ENCODE measurements around the gene PLCL2. TPM values are rescaled to one million over a fixed set of nuclear protein-coding genes. Genes with fewer than 3 reads are reported as not detected.

PLCL2 gene
- polyA plus RNA-seq, 2 of the 4 experiments (the other 2 are of a cell fraction): 2.1 to 3.0 TPM

DNA sequence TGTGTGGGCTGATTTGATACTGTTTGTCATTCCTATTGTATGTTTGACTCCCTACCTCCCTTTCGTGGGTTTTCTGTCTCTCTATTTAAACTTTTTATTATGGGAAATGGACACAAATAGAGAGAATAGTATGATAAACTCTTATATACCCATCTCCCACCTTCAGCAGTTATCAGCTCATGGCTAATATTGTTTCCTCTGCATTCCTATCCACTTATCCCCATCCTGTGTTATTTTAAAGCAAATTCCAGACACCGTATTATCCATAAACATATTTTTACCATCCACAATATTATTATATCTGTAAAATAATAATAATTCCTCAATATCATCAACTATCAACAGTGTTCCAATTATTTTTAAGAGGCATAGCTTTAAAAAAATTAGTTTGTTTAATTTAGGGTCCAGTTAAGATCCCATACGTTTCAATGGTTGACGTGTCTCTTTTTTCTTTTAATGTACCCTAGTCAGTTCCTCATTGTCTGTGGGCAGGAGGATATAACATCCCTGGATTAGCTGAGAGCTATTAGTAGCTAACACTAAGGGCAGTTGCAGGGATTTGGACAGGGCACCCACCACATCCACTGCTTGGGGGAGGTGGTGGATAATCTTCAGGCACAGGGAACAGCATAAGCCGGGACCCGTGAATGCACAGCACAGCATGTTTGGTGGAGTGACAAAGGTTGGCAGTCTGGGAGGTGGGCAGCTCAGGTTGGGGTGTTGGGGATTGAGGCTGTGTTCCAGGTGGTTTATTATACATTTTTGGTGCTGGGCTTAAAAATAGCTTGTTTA, 23.5 kb downstream of the PLCL2 start:
- POLR2A ChIA-PET: no interaction called here
- CTCF ChIA-PET: no interaction called here
- peaks cover 18% of the 10 kb centered on the region for H3K4me1 ChIP-seq
- no peaks in the 10 kb centered on the region for H3K9me3 ChIP-seq
- TF ChIP-seq, protein P1, sequence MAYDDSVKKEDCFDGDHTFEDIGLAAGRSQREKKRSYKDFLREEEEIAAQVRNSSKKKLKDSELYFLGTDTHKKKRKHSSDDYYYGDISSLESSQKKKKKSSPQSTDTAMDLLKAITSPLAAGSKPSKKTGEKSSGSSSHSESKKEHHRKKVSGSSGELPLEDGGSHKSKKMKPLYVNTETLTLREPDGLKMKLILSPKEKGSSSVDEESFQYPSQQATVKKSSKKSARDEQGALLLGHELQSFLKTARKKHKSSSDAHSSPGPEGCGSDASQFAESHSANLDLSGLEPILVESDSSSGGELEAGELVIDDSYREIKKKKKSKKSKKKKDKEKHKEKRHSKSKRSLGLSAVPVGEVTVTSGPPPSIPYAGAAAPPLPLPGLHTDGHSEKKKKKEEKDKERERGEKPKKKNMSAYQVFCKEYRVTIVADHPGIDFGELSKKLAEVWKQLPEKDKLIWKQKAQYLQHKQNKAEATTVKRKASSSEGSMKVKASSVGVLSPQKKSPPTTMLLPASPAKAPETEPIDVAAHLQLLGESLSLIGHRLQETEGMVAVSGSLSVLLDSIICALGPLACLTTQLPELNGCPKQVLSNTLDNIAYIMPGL (CRISPR knock-in tag; IDR thresholded peaks at IDR 0.05; ENCODE audit: borderline replicate concordance): no peak
- TF ChIP-seq TFCP2L1 (CRISPR knock-in tag; IDR thresholded peaks at IDR 0.05): no peak
- no peak for TF ChIP-seq ZFP36 (IDR thresholded peaks at IDR 0.05; ENCODE audit: borderline replicate concordance, partially characterized antibody)
- TF ChIP-seq, protein P2, sequence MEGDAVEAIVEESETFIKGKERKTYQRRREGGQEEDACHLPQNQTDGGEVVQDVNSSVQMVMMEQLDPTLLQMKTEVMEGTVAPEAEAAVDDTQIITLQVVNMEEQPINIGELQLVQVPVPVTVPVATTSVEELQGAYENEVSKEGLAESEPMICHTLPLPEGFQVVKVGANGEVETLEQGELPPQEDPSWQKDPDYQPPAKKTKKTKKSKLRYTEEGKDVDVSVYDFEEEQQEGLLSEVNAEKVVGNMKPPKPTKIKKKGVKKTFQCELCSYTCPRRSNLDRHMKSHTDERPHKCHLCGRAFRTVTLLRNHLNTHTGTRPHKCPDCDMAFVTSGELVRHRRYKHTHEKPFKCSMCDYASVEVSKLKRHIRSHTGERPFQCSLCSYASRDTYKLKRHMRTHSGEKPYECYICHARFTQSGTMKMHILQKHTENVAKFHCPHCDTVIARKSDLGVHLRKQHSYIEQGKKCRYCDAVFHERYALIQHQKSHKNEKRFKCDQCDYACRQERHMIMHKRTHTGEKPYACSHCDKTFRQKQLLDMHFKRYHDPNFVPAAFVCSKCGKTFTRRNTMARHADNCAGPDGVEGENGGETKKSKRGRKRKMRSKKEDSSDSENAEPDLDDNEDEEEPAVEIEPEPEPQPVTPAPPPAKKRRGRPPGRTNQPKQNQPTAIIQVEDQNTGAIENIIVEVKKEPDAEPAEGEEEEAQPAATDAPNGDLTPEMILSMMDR (IDR thresholded peaks at IDR 0.05): no peak
- no peak for TF ChIP-seq RNF2 (IDR thresholded peaks at IDR 0.05; ENCODE audit: borderline replicate concordance, low read depth)
- no peak for FAIRE-seq
- DNase-seq (ENCODE audit: low read depth in 1 of 2, low spot score in 1 of 2): no peak
- no peak overlapping the region for H3K27ac ChIP-seq
- no peak overlapping the region for H3K4me3 ChIP-seq
- H3K4me2 ChIP-seq: no peak overlapping the region
- WGBS (ENCODE audit: missing lambda C conversion rate): 90% methylated on average over 6 of the region's 6 CpGs
- no peak for ATAC-seq

DNA sequence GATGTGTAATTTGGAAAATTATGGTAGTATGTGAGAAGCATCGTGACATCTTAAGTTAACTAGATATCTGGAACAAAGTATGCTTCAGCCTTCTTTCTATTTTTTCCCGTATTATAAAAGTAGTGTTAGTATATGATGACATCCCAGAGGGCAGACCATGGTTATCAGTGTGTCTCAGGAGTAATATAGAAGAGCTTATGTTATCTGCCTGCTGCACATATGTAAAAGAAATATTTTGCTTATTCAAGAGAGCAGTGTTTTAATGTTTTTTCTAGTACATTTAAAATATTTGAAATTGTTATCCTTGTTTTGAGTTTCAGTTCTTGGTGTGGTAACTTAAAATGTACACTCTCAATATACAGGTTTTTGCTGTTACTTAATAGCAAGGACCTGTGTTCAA, 24.1 kb downstream of the PLCL2 start:
- Histone ChIP-seq H3K4me2 (no peak overlapping the region), H3K27ac (no peak overlapping the region), H3K4me1 (peaks cover 18% of the 10 kb centered on the region), H3K4me3 (no peak overlapping the region), H3K9me3 (no peaks in the 10 kb centered on the region)
- DNase-seq (ENCODE audit: low read depth in 1 of 2, low spot score in 1 of 2): no peak
- no peak for FAIRE-seq
- no peak for ATAC-seq
- ChIA-PET POLR2A (no interaction called here), CTCF (interaction anchor here (1.1 kb wide), 1 partner anchor 71 kb away, joined by 3 read pairs; no protein-coding TSS in a partner anchor)
- TF ChIP-seq EHF (CRISPR knock-in tag; IDR thresholded peaks at IDR 0.05) (no peak), ZNF302 (CRISPR knock-in tag; IDR thresholded peaks at IDR 0.05) (no peak), PHF8 (IDR thresholded peaks at IDR 0.05; ENCODE audit: borderline replicate concordance, low read depth) (no peak)
- 90% methylated on average over 2 of the region's 2 CpGs for WGBS (ENCODE audit: missing lambda C conversion rate)

DNA sequence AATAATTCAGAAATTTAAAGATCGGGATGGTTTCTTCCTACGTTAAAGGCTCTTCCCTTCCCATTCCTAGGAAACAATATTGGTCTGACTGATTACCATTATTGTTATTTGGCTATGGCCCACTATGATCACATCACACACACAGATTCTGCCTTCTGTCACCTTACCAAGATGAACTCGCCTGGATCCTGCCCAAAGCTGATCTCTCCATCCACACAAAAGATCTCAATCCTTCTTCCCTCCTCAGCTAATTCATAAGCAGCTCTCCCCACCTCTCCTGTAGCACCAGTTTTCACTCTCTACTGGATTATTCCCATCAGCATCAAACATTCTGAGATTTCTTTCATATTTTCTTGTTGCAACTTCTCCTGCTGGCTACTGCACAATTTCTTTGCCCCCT, 25.0 kb downstream of the PLCL2 start:
- 86% methylated on average over 3 of the region's 3 CpGs for WGBS (ENCODE audit: missing lambda C conversion rate)
- CTCF ChIA-PET: interaction anchor here (1.1 kb wide), 1 partner anchor 72 kb away, joined by 3 read pairs; no protein-coding TSS in a partner anchor
- Histone ChIP-seq H3K4me3 (no peak overlapping the region), H3K27ac (no peak overlapping the region), H3K9me3 (no peaks in the 10 kb centered on the region), H3K4me1 (peaks cover 18% of the 10 kb centered on the region), H3K4me2 (no peak overlapping the region)
- ATAC-seq: no peak
- POLR2A ChIA-PET: no interaction called here
- TF ChIP-seq SMC3 (IDR thresholded peaks at IDR 0.05): no peak
- TF ChIP-seq BHLHE40 (IDR thresholded peaks at IDR 0.05; ENCODE audit: low read depth, low read length): no peak
- no peak for TF ChIP-seq RARB (CRISPR knock-in tag; IDR thresholded peaks at IDR 0.05)
- TF ChIP-seq ELK1 (IDR thresholded peaks at IDR 0.05; ENCODE audit: low read depth, low read length): no peak
- TF ChIP-seq, protein P1 (CRISPR knock-in tag; IDR thresholded peaks at IDR 0.05; ENCODE audit: borderline replicate concordance): no peak
- DNase-seq (ENCODE audit: low read depth in 1 of 2, low spot score in 1 of 2): no peak
- no peak for FAIRE-seq
